Measurements from ENCODE around the gene INTS15. TPM values are rescaled to one million over a fixed set of nuclear protein-coding genes. Genes with fewer than 3 reads are reported as not detected.

The INTS15 gene
- total RNA-seq, 2 experiments from 2014 or later = 27.8 to 31.8 TPM

GRCh38 chr7:6637544-6638229, 47.9 kb downstream of the INTS15 start:
- DNase-seq (peak; percentile 67), ATAC-seq (peak; percentile 62)
- H3K4me3 Mint-ChIP-seq = peak overlapping the region; percentile 81
- no peaks in the 10 kb centered on the region for H3K27me3 Mint-ChIP-seq
- H3K27ac Mint-ChIP-seq = peak overlapping the region; percentile 84
- H3K4me1 Mint-ChIP-seq = peaks cover 26% of the 10 kb centered on the region
- H3K36me3 Mint-ChIP-seq (ENCODE audit: low read depth) = peaks cover 34% of the 10 kb centered on the region
- intact Hi-C loops (cut with DNase I, micrococcal nuclease) = loop anchor here in 1 of 2 experiments (1.0 to 10.0 kb wide), 4 partner anchors 47 to 927 kb away; partner anchors contain the start of genes INTS15, MIOS, ZDHHC4 and ZNF12
- ChIA-PET POLR2A (interaction anchor here (0.6 kb wide), 1 partner anchor 11 kb away, joined by 3 read pairs; no protein-coding TSS in a partner anchor), CTCF (interaction anchor here (1.2 kb wide), 1 partner anchor 22 kb away, joined by 3 read pairs; no protein-coding TSS in a partner anchor)
- H3K9me3 Mint-ChIP-seq (ENCODE audit: low read depth) = peaks cover 3% of the 10 kb centered on the region

GRCh38 chr7:6639032-6639431, 49.2 kb downstream of the INTS15 start:
- no peak for DNase-seq
- no peaks in the 10 kb centered on the region for H3K27me3 Mint-ChIP-seq
- peaks cover 36% of the 10 kb centered on the region for H3K36me3 Mint-ChIP-seq (ENCODE audit: low read depth)
- peak overlapping the region; percentile 81 for H3K4me3 Mint-ChIP-seq
- ATAC-seq = no peak
- H3K4me1 Mint-ChIP-seq = peaks cover 26% of the 10 kb centered on the region
- intact Hi-C loops (cut with DNase I, micrococcal nuclease) = loop anchor here in 1 of 2 experiments (10.0 kb wide), 1 partner anchor 926 kb away; the partner anchor contains the start of gene MIOS
- ChIA-PET CTCF (interaction anchor here (1.2 kb wide), 1 partner anchor 21 kb away, joined by 3 read pairs; no protein-coding TSS in a partner anchor), POLR2A (interaction anchor here (0.9 kb wide), 1 partner anchor 94 kb away, joined by 3 read pairs; no protein-coding TSS in a partner anchor)
- peaks cover 3% of the 10 kb centered on the region for H3K9me3 Mint-ChIP-seq (ENCODE audit: low read depth)
- peak overlapping the region; percentile 84 for H3K27ac Mint-ChIP-seq

- intact Hi-C loops (cut with DNase I, micrococcal nuclease) = loop anchor here in 1 of 2 experiments (10.0 kb wide), 1 partner anchor 925 kb away; the partner anchor contains the start of gene MIOS
- Mint-ChIP-seq H3K4me3 (no peak overlapping the region), H3K9me3 (ENCODE audit: low read depth) (peaks cover 3% of the 10 kb centered on the region), H3K27me3 (no peaks in the 10 kb centered on the region), H3K36me3 (ENCODE audit: low read depth) (peaks cover 40% of the 10 kb centered on the region), H3K27ac (peak overlapping the region; percentile 75), H3K4me1 (peaks cover 26% of the 10 kb centered on the region)
- ChIA-PET POLR2A (interaction anchor here (0.9 kb wide), 1 partner anchor 95 kb away, joined by 3 read pairs; no protein-coding TSS in a partner anchor), CTCF (interaction anchor here (0.5 kb wide), 1 partner anchor 16 kb away, joined by 4 read pairs; no protein-coding TSS in a partner anchor)
- DNase-seq (no peak), ATAC-seq (no peak)
Observed at GRCh38 chr7:6639627-6640026, 49.8 kb downstream of the INTS15 start.

GRCh38 chr7:6640246-6640721, 50.5 kb downstream of the INTS15 start:
- ChIA-PET CTCF (no interaction called here), POLR2A (no interaction called here)
- no peaks in the 10 kb centered on the region for H3K27me3 Mint-ChIP-seq
- no peak overlapping the region for H3K4me3 Mint-ChIP-seq
- H3K27ac Mint-ChIP-seq = peak overlapping the region; percentile 75
- intact Hi-C loops (cut with DNase I, micrococcal nuclease) = no loop called here
- no peaks in the 10 kb centered on the region for H3K9me3 Mint-ChIP-seq (ENCODE audit: low read depth)
- peak; percentile 68 for DNase-seq
- peaks cover 26% of the 10 kb centered on the region for H3K4me1 Mint-ChIP-seq
- H3K36me3 Mint-ChIP-seq (ENCODE audit: low read depth) = peaks cover 40% of the 10 kb centered on the region
- ATAC-seq = peak; percentile 48

GRCh38 chr7:6641305-6642035, 51.6 kb downstream of the INTS15 start:
- Mint-ChIP-seq H3K27me3 (no peaks in the 10 kb centered on the region), H3K9me3 (ENCODE audit: low read depth) (no peaks in the 10 kb centered on the region), H3K36me3 (ENCODE audit: low read depth) (peaks cover 47% of the 10 kb centered on the region), H3K27ac (no peak overlapping the region), H3K4me1 (peaks cover 26% of the 10 kb centered on the region), H3K4me3 (no peak overlapping the region)
- ATAC-seq (no peak), DNase-seq (no peak)
- ChIA-PET CTCF (interaction anchor here (0.5 to 0.7 kb wide), 2 partner anchors 18 to 114 kb away, joined by 3 read pairs; no protein-coding TSS in a partner anchor), POLR2A (no interaction called here)
- intact Hi-C loops (cut with DNase I, micrococcal nuclease) = no loop called here

GRCh38 chr7:6642239-6642839, 52.5 kb downstream of the INTS15 start:
- H3K27me3 Mint-ChIP-seq = no peaks in the 10 kb centered on the region
- H3K4me3 Mint-ChIP-seq = no peak overlapping the region
- no peak overlapping the region for H3K27ac Mint-ChIP-seq
- intact Hi-C loops (cut with DNase I, micrococcal nuclease) = no loop called here
- H3K9me3 Mint-ChIP-seq (ENCODE audit: low read depth) = no peaks in the 10 kb centered on the region
- DNase-seq = no peak
- H3K36me3 Mint-ChIP-seq (ENCODE audit: low read depth) = peaks cover 53% of the 10 kb centered on the region
- H3K4me1 Mint-ChIP-seq = peaks cover 26% of the 10 kb centered on the region
- CTCF ChIA-PET = no interaction called here
- no peak for ATAC-seq
- POLR2A ChIA-PET = no interaction called here

- no peak for ATAC-seq
- intact Hi-C loops (cut with DNase I, micrococcal nuclease) = no loop called here
- no peak overlapping the region for H3K27ac Mint-ChIP-seq
Observed at GRCh38 chr7:6642861-6643640, 53.2 kb downstream of the INTS15 start.

GRCh38 chr7:6643915-6644625, 54.2 kb downstream of the INTS15 start:
- ATAC-seq (no peak), DNase-seq (no peak)
- H3K4me3 Mint-ChIP-seq = no peak overlapping the region
- ChIA-PET POLR2A (no interaction called here), CTCF (no interaction called here)
- H3K4me1 Mint-ChIP-seq = peaks cover 13% of the 10 kb centered on the region
- no peaks in the 10 kb centered on the region for H3K9me3 Mint-ChIP-seq (ENCODE audit: low read depth)
- H3K27ac Mint-ChIP-seq = no peak overlapping the region
- no peaks in the 10 kb centered on the region for H3K27me3 Mint-ChIP-seq
- peaks cover 57% of the 10 kb centered on the region for H3K36me3 Mint-ChIP-seq (ENCODE audit: low read depth)
- intact Hi-C loops (cut with DNase I, micrococcal nuclease) = no loop called here

More at GRCh38 chr7:6642861-6643640, 53.2 kb downstream of the INTS15 start:
- Mint-ChIP-seq H3K4me3 (no peak overlapping the region), H3K27me3 (no peaks in the 10 kb centered on the region), H3K9me3 (ENCODE audit: low read depth) (no peaks in the 10 kb centered on the region), H3K36me3 (ENCODE audit: low read depth) (peaks cover 56% of the 10 kb centered on the region), H3K4me1 (peaks cover 23% of the 10 kb centered on the region)
- no peak for DNase-seq
- ChIA-PET CTCF (no interaction called here), POLR2A (no interaction called here)

GRCh38 chr7:6644728-6645127, 54.9 kb downstream of the INTS15 start:
- ATAC-seq (no peak), DNase-seq (no peak)
- Mint-ChIP-seq H3K36me3 (ENCODE audit: low read depth) (peaks cover 56% of the 10 kb centered on the region), H3K4me1 (peaks cover 6% of the 10 kb centered on the region), H3K27ac (no peak overlapping the region), H3K27me3 (no peaks in the 10 kb centered on the region), H3K4me3 (no peak overlapping the region), H3K9me3 (ENCODE audit: low read depth) (no peaks in the 10 kb centered on the region)
- POLR2A ChIA-PET = no interaction called here
- intact Hi-C loops (cut with DNase I, micrococcal nuclease) = no loop called here
- CTCF ChIA-PET = no interaction called here

GRCh38 chr7:6646465-6646864, 56.6 kb downstream of the INTS15 start:
- Mint-ChIP-seq H3K4me1 (no peaks in the 10 kb centered on the region), H3K27ac (no peak overlapping the region), H3K27me3 (no peaks in the 10 kb centered on the region), H3K36me3 (ENCODE audit: low read depth) (peaks cover 60% of the 10 kb centered on the region), H3K9me3 (ENCODE audit: low read depth) (no peaks in the 10 kb centered on the region), H3K4me3 (no peak overlapping the region)
- intact Hi-C loops (cut with DNase I, micrococcal nuclease) = no loop called here
- POLR2A ChIA-PET = no interaction called here
- CTCF ChIA-PET = no interaction called here
- no peak for DNase-seq
- no peak for ATAC-seq
